ENCODE measurements around the gene PAX3. TPM values are rescaled to one million over a fixed set of nuclear protein-coding genes. Genes with fewer than 3 reads are reported as not detected.
A peak's percentile ranks its signal among the peaks of the same experiment; 100 is the strongest.

Gene PAX3
- total RNA-seq, 1 donor from 2014 or later: 0.52 TPM

GRCh38 chr2:222320436-222321395 is 21.9 kb upstream of the PAX3 start:
- Histone ChIP-seq H3K27me3 (ENCODE audit: control insufficient read depth in 3 of 3, insufficient read depth in 3 of 3, low read length in 3 of 3) (peaks cover 5 to 13% (median 12%) of the 10 kb centered on the region in 3 donors), H3K4me1 (ENCODE audit: control insufficient read depth in 3 of 3, insufficient read depth in 3 of 3, low read length in 3 of 3) (peaks cover 9 to 17% (median 11%) of the 10 kb centered on the region in 3 donors), H3K9me3 (ENCODE audit: control insufficient read depth in 3 of 3, low read length in 3 of 3) (no peaks in the 10 kb centered on the region), H3K27ac (ENCODE audit: low read depth, low read length) (no peak overlapping the region), H3K9ac (ENCODE audit: low read depth in 1 of 3, low read length in 3 of 3) (peak overlapping the region in 1 of 3 donors; percentile 16), H3K36me3 (ENCODE audit: control insufficient read depth in 3 of 3, insufficient read depth in 3 of 3, low read length in 3 of 3) (no peaks in the 10 kb centered on the region), H3K4me3 (ENCODE audit: low read length in 3 of 3) (peak overlapping the region in 1 of 3 donors; percentile 69)

- Histone ChIP-seq H3K27ac (ENCODE audit: low read depth, low read length) (no peak overlapping the region), H3K9ac (ENCODE audit: low read depth in 1 of 3, low read length in 3 of 3) (peak overlapping the region in 2 of 3 donors; percentile 18 to 32), H3K4me3 (ENCODE audit: low read length in 3 of 3) (peak overlapping the region; percentile 38 to 69 (median 65)), H3K27me3 (ENCODE audit: control insufficient read depth in 3 of 3, insufficient read depth in 3 of 3, low read length in 3 of 3) (peaks cover 5 to 17% (median 12%) of the 10 kb centered on the region in 3 donors), H3K36me3 (ENCODE audit: control insufficient read depth in 3 of 3, insufficient read depth in 3 of 3, low read length in 3 of 3) (no peaks in the 10 kb centered on the region), H3K9me3 (ENCODE audit: control insufficient read depth in 3 of 3, low read length in 3 of 3) (no peaks in the 10 kb centered on the region), H3K4me1 (ENCODE audit: control insufficient read depth in 3 of 3, insufficient read depth in 3 of 3, low read length in 3 of 3) (peaks cover 9 to 17% (median 11%) of the 10 kb centered on the region in 3 donors)
Measured at GRCh38 chr2:222319586-222320435, 21.0 kb upstream of the PAX3 start.

GRCh38 chr2:222318712-222319585 is 20.2 kb upstream of the PAX3 start:
- Histone ChIP-seq H3K27ac (ENCODE audit: low read depth, low read length) (no peak overlapping the region), H3K9me3 (ENCODE audit: control insufficient read depth in 3 of 3, low read length in 3 of 3) (no peaks in the 10 kb centered on the region), H3K27me3 (ENCODE audit: control insufficient read depth in 3 of 3, insufficient read depth in 3 of 3, low read length in 3 of 3) (peaks cover 5 to 17% (median 17%) of the 10 kb centered on the region in 3 donors)

GRCh38 chr2:222318026-222318711 is 19.4 kb upstream of the PAX3 start:
- H3K9me3 ChIP-seq (ENCODE audit: control insufficient read depth in 3 of 3, low read length in 3 of 3): no peaks in the 10 kb centered on the region
- no peaks in the 10 kb centered on the region for H3K36me3 ChIP-seq (ENCODE audit: control insufficient read depth in 3 of 3, insufficient read depth in 3 of 3, low read length in 3 of 3)
- H3K4me3 ChIP-seq (ENCODE audit: low read length in 3 of 3): peak overlapping the region; percentile 75 to 81 (median 76)
- H3K27ac ChIP-seq (ENCODE audit: low read depth, low read length): no peak overlapping the region
- H3K4me1 ChIP-seq (ENCODE audit: control insufficient read depth in 3 of 3, insufficient read depth in 3 of 3, low read length in 3 of 3): peaks cover 9 to 17% (median 11%) of the 10 kb centered on the region in 3 donors
- H3K27me3 ChIP-seq (ENCODE audit: control insufficient read depth in 3 of 3, insufficient read depth in 3 of 3, low read length in 3 of 3): peaks cover 13 to 22% (median 21%) of the 10 kb centered on the region in 3 donors
- peak overlapping the region; percentile 38 to 61 (median 58) for H3K9ac ChIP-seq (ENCODE audit: low read depth in 1 of 3, low read length in 3 of 3)

More at GRCh38 chr2:222318712-222319585, 20.2 kb upstream of the PAX3 start:
- peak overlapping the region in 1 of 3 donors; percentile 38 for H3K9ac ChIP-seq (ENCODE audit: low read depth in 1 of 3, low read length in 3 of 3)
- peak overlapping the region; percentile 75 to 81 (median 76) for H3K4me3 ChIP-seq (ENCODE audit: low read length in 3 of 3)
- H3K4me1 ChIP-seq (ENCODE audit: control insufficient read depth in 3 of 3, insufficient read depth in 3 of 3, low read length in 3 of 3): peaks cover 9 to 17% (median 11%) of the 10 kb centered on the region in 3 donors
- H3K36me3 ChIP-seq (ENCODE audit: control insufficient read depth in 3 of 3, insufficient read depth in 3 of 3, low read length in 3 of 3): no peaks in the 10 kb centered on the region

- Histone ChIP-seq H3K9me3 (ENCODE audit: control insufficient read depth in 3 of 3, low read length in 3 of 3) (no peaks in the 10 kb centered on the region), H3K27ac (ENCODE audit: low read depth, low read length) (no peak overlapping the region), H3K9ac (ENCODE audit: low read depth in 1 of 3, low read length in 3 of 3) (no peak overlapping the region), H3K4me3 (ENCODE audit: low read length in 3 of 3) (no peak overlapping the region), H3K36me3 (ENCODE audit: control insufficient read depth in 3 of 3, insufficient read depth in 3 of 3, low read length in 3 of 3) (no peaks in the 10 kb centered on the region), H3K4me1 (ENCODE audit: control insufficient read depth in 3 of 3, insufficient read depth in 3 of 3, low read length in 3 of 3) (peaks cover 11 to 17% (median 16%) of the 10 kb centered on the region in 3 donors), H3K27me3 (ENCODE audit: control insufficient read depth in 3 of 3, insufficient read depth in 3 of 3, low read length in 3 of 3) (peaks cover 38 to 47% (median 42%) of the 10 kb centered on the region in 3 donors)
Measured at GRCh38 chr2:222315443-222316121, 16.8 kb upstream of the PAX3 start.

- Histone ChIP-seq H3K9ac (ENCODE audit: low read depth in 1 of 3, low read length in 3 of 3) (no peak overlapping the region), H3K27ac (ENCODE audit: low read depth, low read length) (no peak overlapping the region), H3K36me3 (ENCODE audit: control insufficient read depth in 3 of 3, insufficient read depth in 3 of 3, low read length in 3 of 3) (no peaks in the 10 kb centered on the region), H3K27me3 (ENCODE audit: control insufficient read depth in 3 of 3, insufficient read depth in 3 of 3, low read length in 3 of 3) (peaks cover 47 to 61% (median 55%) of the 10 kb centered on the region in 3 donors), H3K9me3 (ENCODE audit: control insufficient read depth in 3 of 3, low read length in 3 of 3) (no peaks in the 10 kb centered on the region), H3K4me3 (ENCODE audit: low read length in 3 of 3) (no peak overlapping the region), H3K4me1 (ENCODE audit: control insufficient read depth in 3 of 3, insufficient read depth in 3 of 3, low read length in 3 of 3) (peaks cover 8 to 13% (median 9%) of the 10 kb centered on the region in 3 donors)
Measured at GRCh38 chr2:222313816-222314215, 15.0 kb upstream of the PAX3 start.

GRCh38 chr2:222311978-222312738 is 13.4 kb upstream of the PAX3 start:
- H3K4me3 ChIP-seq (ENCODE audit: low read length in 3 of 3): peak overlapping the region in 2 of 3 donors; percentile 27 to 44
- H3K27me3 ChIP-seq (ENCODE audit: control insufficient read depth in 3 of 3, insufficient read depth in 3 of 3, low read length in 3 of 3): peaks cover 61 to 71% (median 69%) of the 10 kb centered on the region in 3 donors
- no peaks in the 10 kb centered on the region for H3K36me3 ChIP-seq (ENCODE audit: control insufficient read depth in 3 of 3, insufficient read depth in 3 of 3, low read length in 3 of 3)
- peaks cover 1 to 9% (median 3%) of the 10 kb centered on the region in 3 donors for H3K4me1 ChIP-seq (ENCODE audit: control insufficient read depth in 3 of 3, insufficient read depth in 3 of 3, low read length in 3 of 3)
- no peak overlapping the region for H3K27ac ChIP-seq (ENCODE audit: low read depth, low read length)
- no peak overlapping the region for H3K9ac ChIP-seq (ENCODE audit: low read depth in 1 of 3, low read length in 3 of 3)
- no peaks in the 10 kb centered on the region for H3K9me3 ChIP-seq (ENCODE audit: control insufficient read depth in 3 of 3, low read length in 3 of 3)

Data from skeletal muscle tissue (tissue), 4 donors.